DMS114 treated with DMSO at 0.1 percent for 48 hours (cell line): Measurements from ENCODE around the gene VAT1L.

Experiments used
- DNase-seq: peaks from one replicate; lab custom pipeline; 2025; ENCODE audit not compliant: unreplicated experiment; lab: John Stamatoyannopoulos, UW

Gene VAT1L

GRCh38 chr16:77788181-77789084 lies at the start of gene VAT1L:
VAT1L (plus strand) TSS chr16:77788564; CDS start chr16:77788683, 119 bp downstream.
- DNase-seq, result peak; percentile 65

GRCh38 chr16:77738706-77739558 lies 49.4 kb upstream of the VAT1L start:
- no peak for DNase-seq

DNA sequence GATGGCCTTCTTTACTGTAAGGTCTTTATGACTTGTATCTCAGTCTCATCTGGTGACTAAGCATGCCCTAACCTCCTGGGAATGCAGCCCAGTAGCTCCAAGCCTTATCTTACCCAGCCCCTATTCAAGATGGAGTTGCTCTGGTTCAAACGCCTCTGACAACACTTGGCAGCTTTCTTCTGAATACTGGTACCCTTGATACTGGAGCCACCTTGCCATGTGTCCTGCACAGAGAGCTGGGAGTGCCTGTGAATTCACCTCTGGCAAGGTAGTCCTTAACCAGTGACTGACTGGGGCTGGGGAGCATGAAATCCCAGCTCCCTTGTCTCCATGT lies 48.8 kb upstream of the VAT1L start:
- DNase-seq, result no peak

DNA sequence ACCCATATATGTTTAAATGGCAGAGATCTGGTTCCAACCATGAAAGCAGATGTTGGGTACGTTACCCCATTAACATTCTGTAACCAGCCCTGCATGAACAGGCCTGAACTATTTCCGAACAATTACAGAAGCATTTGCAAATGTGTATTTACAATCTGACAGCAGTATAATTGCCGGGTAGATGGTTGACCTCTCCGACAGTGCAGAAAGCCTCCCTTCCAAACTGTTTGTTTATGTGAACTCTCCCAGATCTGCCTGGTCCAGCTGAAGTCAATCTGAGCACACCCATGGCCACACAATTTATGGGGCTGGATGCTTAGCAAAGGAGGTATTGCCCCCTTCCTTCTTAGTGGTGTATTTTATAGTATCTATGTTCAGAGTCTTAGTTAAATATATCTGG lies 44.2 kb upstream of the VAT1L start:
- no peak for DNase-seq

GRCh38 chr16:77745972-77746371 lies 42.4 kb upstream of the VAT1L start:
- no peak for DNase-seq

- no peak for DNase-seq
Measured at GRCh38 chr16:77748421-77749005, 39.9 kb upstream of the VAT1L start.

GRCh38 chr16:77749415-77749814 lies 38.9 kb upstream of the VAT1L start:
- no peak for DNase-seq

DNA sequence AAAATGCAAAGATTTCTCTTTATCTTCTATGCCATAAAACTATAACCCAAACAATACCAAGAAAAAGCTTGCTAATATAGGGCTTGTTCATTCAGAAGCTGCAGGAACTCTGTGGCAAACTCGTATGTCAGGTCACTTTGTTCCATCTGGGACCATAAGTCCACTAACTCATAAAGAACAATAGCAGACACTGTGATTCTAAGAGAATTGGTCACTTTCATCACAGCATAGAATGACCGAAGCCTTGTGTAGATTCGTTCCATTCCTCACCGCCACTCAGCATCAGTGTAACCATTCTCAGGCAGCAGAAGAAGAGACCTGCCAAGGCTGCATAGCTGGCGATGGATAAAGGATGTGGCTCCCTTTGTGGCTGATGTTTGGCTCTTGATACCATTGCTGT lies 30.3 kb upstream of the VAT1L start:
- no peak for DNase-seq

DNA sequence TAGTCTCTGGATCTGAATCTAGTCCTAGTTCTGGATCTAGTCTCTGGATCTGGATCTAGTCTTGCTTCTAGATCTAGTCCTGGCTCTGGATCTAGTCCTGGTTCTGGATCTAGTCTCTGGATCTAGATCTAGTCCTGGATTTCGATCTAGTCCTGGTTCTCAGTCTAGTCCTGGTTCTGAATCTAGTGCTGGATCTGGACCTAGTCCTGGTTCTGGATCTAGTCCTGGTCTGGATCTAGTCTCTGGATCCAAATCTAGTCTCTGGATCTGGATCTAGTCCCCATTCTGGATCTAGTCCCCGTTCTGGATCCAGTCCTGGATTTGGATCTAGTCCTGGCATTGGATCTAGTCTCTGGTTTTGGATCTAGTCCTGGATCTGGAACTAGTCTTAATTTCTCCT lies 29.9 kb upstream of the VAT1L start:
- no peak for DNase-seq

GRCh38 chr16:77759201-77759600 lies 29.2 kb upstream of the VAT1L start:
- no peak for DNase-seq

DNA sequence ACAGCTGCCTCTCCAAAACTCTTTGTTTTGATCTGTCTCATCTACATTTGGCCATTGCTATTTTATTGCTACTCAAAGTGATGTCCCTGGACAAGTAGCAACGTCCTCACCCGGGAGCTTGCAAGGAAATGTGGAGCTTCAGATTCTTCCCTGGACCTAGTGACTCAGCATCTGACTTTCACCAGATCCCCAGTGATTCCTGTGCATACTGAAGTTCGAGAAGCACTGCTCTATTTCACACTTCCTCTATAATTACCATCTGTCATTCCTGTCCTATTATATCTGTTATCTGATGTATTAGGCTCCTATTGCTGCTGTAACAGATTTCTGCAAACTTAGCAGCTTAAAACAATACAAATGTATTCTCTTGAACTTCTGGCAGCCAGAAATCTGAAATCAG lies 28.5 kb upstream of the VAT1L start:
- DNase-seq, result no peak

GRCh38 chr16:77760800-77761199 lies 27.6 kb upstream of the VAT1L start:
- no peak for DNase-seq

- no peak for DNase-seq
Measured at GRCh38 chr16:77761204-77761603, 27.2 kb upstream of the VAT1L start.

DNA sequence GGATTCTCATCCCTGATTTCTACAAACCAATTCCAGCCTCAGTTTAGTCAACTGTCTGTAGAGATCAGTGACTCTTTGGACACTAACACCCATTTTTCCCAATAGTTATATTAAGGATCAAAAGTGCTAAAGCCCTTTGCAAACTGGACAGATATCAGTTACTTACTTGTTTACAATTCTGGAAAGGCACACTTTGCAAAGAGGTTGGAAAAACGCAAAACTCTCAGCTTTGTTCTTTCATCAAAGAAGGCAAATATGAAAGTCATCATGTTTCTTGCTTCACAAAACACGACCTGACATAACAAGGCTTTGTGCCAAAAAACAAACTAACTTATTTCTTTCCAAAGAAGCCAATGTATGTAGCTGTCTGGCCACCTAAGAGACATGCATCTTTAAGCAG lies 26.1 kb upstream of the VAT1L start:
- no peak for DNase-seq

- DNase-seq, result no peak
Measured at GRCh38 chr16:77763994-77764393, 24.4 kb upstream of the VAT1L start.

GRCh38 chr16:77767211-77767610 lies 21.2 kb upstream of the VAT1L start:
- no peak for DNase-seq

- no peak for DNase-seq
Measured at GRCh38 chr16:77767826-77768225, 20.5 kb upstream of the VAT1L start.

- DNase-seq, result no peak
Measured at GRCh38 chr16:77775911-77776909, 12.2 kb upstream of the VAT1L start.

DNA sequence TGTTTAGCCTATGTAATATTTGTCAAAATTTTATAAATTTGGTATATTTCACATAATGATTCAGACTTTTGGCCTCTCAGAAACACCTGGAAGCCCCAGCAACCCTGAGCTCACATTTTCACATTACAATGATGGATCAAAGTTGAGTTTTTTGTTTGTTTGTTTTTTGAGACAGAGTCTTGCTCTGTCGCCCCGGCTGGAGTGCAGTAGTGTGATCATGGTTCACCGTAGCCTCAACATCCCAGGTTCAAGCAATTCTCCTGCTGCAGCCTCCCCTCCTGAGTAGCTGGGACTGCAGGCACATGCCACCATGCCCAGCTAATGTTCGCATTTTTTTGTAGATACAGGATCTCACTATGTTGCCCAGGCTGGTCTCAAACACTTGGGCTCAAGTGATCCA lies 10.6 kb upstream of the VAT1L start:
- DNase-seq, result no peak

- DNase-seq, result no peak
Measured at GRCh38 chr16:77780378-77780837, 8.0 kb upstream of the VAT1L start.
